HepG2 (cell line): Measurements from ENCODE around the gene STEAP2. TPM values are rescaled to one million over a fixed set of nuclear protein-coding genes. Genes with fewer than 3 reads are reported as not detected.

Source experiments
- ATAC-seq: fragments of 200-7000 bp; cut with Tn5 transposase; 3 replicates; pipeline ENCODE4 v1.9.1; 2020; ENCODE audit warnings: mild to moderate bottlenecking, moderate library complexity
- BruUV-seq: library from RNA; stranded (reverse); fragments of 400-500 nt; replicated peaks from 2 replicates; lab custom pipeline; 2021; lab: Mats Ljungman, UMichigan
- CTCF ChIA-PET: fragments of 300-600 bp; formaldehyde crosslinking; extraction: SDS; loops from one replicate; lab custom pipeline; 2021; ENCODE audit warnings: low total read pairs, inconsistent platforms, low intra/inter-chr PET ratio; lab: Yijun Ruan, JAX
- POLR2A ChIA-PET: fragments of 350-600 bp; sonication (Branson Sonifier 250); formaldehyde crosslinking; loops from one replicate; lab custom pipeline; 2020; ENCODE audit warnings: antibody characterized with exemption, inconsistent platforms; lab: Yijun Ruan, JAX
- DNase-seq: peaks from one replicate; pipeline ENCODE4 v3.0.0-alpha.2; 2015; ENCODE audit warnings: low spot score
- FAIRE-seq: peaks from 3 replicates; lab custom pipeline; 2011; peaks lifted over from hg19 to GRCh38; lab: Jason Lieb, UNC
- H2AFZ ChIP-seq: one replicate; pipeline ENCODE4 v1.6.1; 2011; ENCODE audit warnings: low read length, inconsistent platforms
- H3K27ac ChIP-seq: fragments of 300-600 bp; 3 replicates; pipeline ENCODE4 v1.8.0; 2011; ENCODE audit warnings: mixed run types, mild to moderate bottlenecking, mixed read lengths, low read length, inconsistent platforms; ENCODE audit not compliant: insufficient read depth; ENCODE audit errors: extremely low read length
- H3K27me3 ChIP-seq, 2 experiments: fragments of 200-600 bp in 1 of 2; 2 replicates in 1 of 2; 3 replicates in 1 of 2; pipeline versions ENCODE4 v1.6.0 to v1.8.0; 2011; ENCODE audit warnings: low read length in 2 of 2, mild to moderate bottlenecking in 2 of 2, moderate library complexity in 2 of 2, inconsistent platforms in 1 of 2; ENCODE audit not compliant: insufficient read depth in 2 of 2, control insufficient read depth in 1 of 2
- H3K36me3 ChIP-seq, 2 experiments: fragments of 200-600 bp in 1 of 2; replicated peaks in 1 of 2; 2 replicates in 1 of 2; 3 replicates in 1 of 2; pipeline versions ENCODE4 v1.5.1 to v1.8.0; 2011; ENCODE audit warnings: low read length in 2 of 2, inconsistent platforms in 1 of 2; ENCODE audit not compliant: insufficient read depth in 2 of 2, control insufficient read depth in 1 of 2
- H3K4me1 ChIP-seq: 2 replicates; pipeline ENCODE4 v1.5.1; 2012; ENCODE audit warnings: low read length, inconsistent platforms; ENCODE audit not compliant: insufficient read depth
- H3K4me2 ChIP-seq: 2 replicates; pipeline ENCODE4 v1.6.0; 2011; ENCODE audit warnings: low read depth, low read length, inconsistent platforms
- H3K4me3 ChIP-seq, 3 experiments: fragments of 200-600 bp in 1 of 3; sonication (generic), shearing (Covaris generic) in 1 of 3; replicated peaks in 1 of 3; 2 replicates each; pipeline ENCODE4 v1.5.1; 2011 to 2016; ENCODE audit warnings: low read length in 3 of 3, inconsistent platforms in 2 of 3, low read depth in 2 of 3, mild to moderate bottlenecking in 2 of 3, control low read depth in 1 of 3, mixed read lengths in 1 of 3; ENCODE audit not compliant: insufficient read depth in 1 of 3
- H3K79me2 ChIP-seq: one replicate; pipeline ENCODE4 v1.6.1; 2011; ENCODE audit warnings: low read length, inconsistent platforms; ENCODE audit not compliant: insufficient read depth
- H3K9ac ChIP-seq: 2 replicates; pipeline ENCODE4 v1.6.0; 2011; ENCODE audit warnings: mild to moderate bottlenecking, low read depth, low read length, inconsistent platforms; ENCODE audit not compliant: insufficient read depth
- H3K9me3 ChIP-seq: 2 replicates; pipeline ENCODE4 v1.5.1; 2012; ENCODE audit warnings: mild to moderate bottlenecking, low read length
- H4K20me1 ChIP-seq: 2 replicates; pipeline ENCODE4 v1.6.0; 2011; ENCODE audit warnings: inconsistent platforms, mild to moderate bottlenecking, low read length, moderate library complexity; ENCODE audit not compliant: insufficient read depth
- ARID2 ChIP-seq: sonication (generic); formaldehyde crosslinking; IDR thresholded peaks from 2 replicates; pipeline ENCODE4 v1.8.1; 2022; ENCODE audit warnings: mild to moderate bottlenecking, missing genetic modification reagents, borderline replicate concordance
- CBX2 ChIP-seq, 2 experiments: fragments of 200-600 bp in 1 of 2; sonication (generic); formaldehyde crosslinking in 1 of 2; IDR thresholded peaks; 2 replicates each; pipeline versions ENCODE4 v1.7.0 to v1.8.1; 2018 to 2022; ENCODE audit warnings: low read depth in 2 of 2, low read length in 1 of 2, mild to moderate bottlenecking in 1 of 2, missing genetic modification reagents in 1 of 2
- HMGA1 ChIP-seq: sonication (generic); formaldehyde crosslinking; conservative IDR thresholded peaks from 2 replicates; pipeline ENCODE4 v1.4.0; 2020; ENCODE audit warnings: missing genetic modification reagents
- SMAD3 ChIP-seq: sonication (generic); formaldehyde crosslinking; IDR thresholded peaks from 2 replicates; pipeline ENCODE4 v1.4.0; 2020; ENCODE audit warnings: missing genetic modification reagents
- TBL1XR1 ChIP-seq: fragments of 150-350 bp; IDR thresholded peaks from 2 replicates; pipeline ENCODE4 v1.6.1; 2014; ENCODE audit warnings: borderline replicate concordance, low read length; ENCODE audit not compliant: partially characterized antibody
- ZIK1 ChIP-seq: sonication (generic); formaldehyde crosslinking; IDR thresholded peaks from 2 replicates; pipeline ENCODE4 v1.5.0; 2020; ENCODE audit warnings: mild to moderate bottlenecking, low read depth, missing genetic modification reagents, borderline replicate concordance
- ZNF24 ChIP-seq: fragments of 450-650 bp; IDR thresholded peaks from 2 replicates; pipeline ENCODE4 v1.6.1; 2017; ENCODE audit warnings: antibody characterized with exemption, mild to moderate bottlenecking
- ZNF451 ChIP-seq: sonication (generic); formaldehyde crosslinking; IDR thresholded peaks from 2 replicates; pipeline ENCODE4 v1.5.0; 2020; ENCODE audit warnings: mild to moderate bottlenecking, missing genetic modification reagents
- ZNF484 ChIP-seq: sonication (generic); formaldehyde crosslinking; IDR thresholded peaks from 2 replicates; pipeline ENCODE4 v1.5.1; 2020; ENCODE audit warnings: mild to moderate bottlenecking, low read depth, missing genetic modification reagents, borderline replicate concordance
- ZNF569 ChIP-seq: sonication (generic); formaldehyde crosslinking; IDR thresholded peaks from 2 replicates; pipeline ENCODE4 v1.5.0; 2020; ENCODE audit warnings: mild to moderate bottlenecking, missing genetic modification reagents, moderate library complexity, borderline replicate concordance
- ZNF589 ChIP-seq: sonication (generic); formaldehyde crosslinking; conservative IDR thresholded peaks from 2 replicates; pipeline ENCODE4 v1.8.0; 2022; ENCODE audit warnings: mild to moderate bottlenecking, moderate library complexity, missing genetic modification reagents
- ZNF7 ChIP-seq: IDR thresholded peaks from 2 replicates; pipeline ENCODE4 v1.6.1; 2016; ENCODE audit warnings: missing biosample characterization, missing genetic modification reagents
- WGBS: methylation state at CpG from one replicate; pipeline ENCODE4 v1.1.6; 2017; ENCODE audit warnings: low lambda C conversion rate; 5-methylcytosine and 5-hydroxymethylcytosine counted together
- in situ Hi-C: cut with HindIII; loops from 2 replicates; pipeline ENCODE4 v1.10.0; 2017; ENCODE audit warnings: low pct_unique_long_range_greater_than_20kb; ENCODE audit not compliant: extremely low pct_ligation_motif_present
- intact Hi-C: fragments of 100-400 bp; cut with micrococcal nuclease; formaldehyde crosslinking; loops from one replicate; pipeline ENCODE4 v1.10.0; 2022; ENCODE audit not compliant: unreplicated experiment
- polyA plus RNA-seq, 8 experiments: library from polyadenylated mRNA; depleted of rRNA in 3 of 8; stranded (reverse) in 7 of 8; unstranded in 1 of 8; fragments of >200 nt; fragmentation: Illumina TruSeq in 4 of 8; extraction: Trizol in 4 of 8; gene quantifications; 2 replicates each; pipeline versions ENCODE4 v1.2.1 to v1.2.3, GENCODE V29; 2011 to 2016; ENCODE audit warnings: low read depth in 4 of 8, missing spikeins in 1 of 8, mixed read lengths in 1 of 8; ENCODE audit not compliant: insufficient read depth in 1 of 8
- total RNA-seq, 5 experiments: library from RNA; depleted of rRNA; stranded (reverse); fragments of >200 nt; fragmentation: Illumina TruSeq; extraction: Trizol; gene quantifications; 2 replicates each; pipeline ENCODE4 v1.2.3, GENCODE V29; 2016; ENCODE audit warnings: low read depth in 1 of 5

The STEAP2 gene
- total and polyA plus RNA-seq, 2 of the 13 experiments (the other 11 are each of a cell fraction or from before 2014, with no cell fraction given): 4.3 to 4.4 TPM

- in situ Hi-C loops: no loop called here
- Histone ChIP-seq H3K36me3 (no peaks in the 10 kb centered on the region), H3K79me2 (no peaks in the 10 kb centered on the region), H3K4me2 (no peak overlapping the region), H3K27ac (peak overlapping the region; percentile 39), H3K4me3 (no peak overlapping the region), H3K9ac (no peak overlapping the region), H3K4me1 (peaks cover 73% of the 10 kb centered on the region), H3K27me3 (no peaks in the 10 kb centered on the region), H3K9me3 (no peaks in the 10 kb centered on the region), H2AFZ (no peak overlapping the region), H4K20me1 (no peaks in the 10 kb centered on the region)
- no TSS peak for BruUV-seq
- ChIA-PET POLR2A (interaction anchor here (0.7 to 1.6 kb wide), 2 partner anchors 60 to 62 kb away, joined by 3 to 4 read pairs; partner anchors contain the start of gene STEAP2), CTCF (no interaction called here)
- intact Hi-C loops: loop anchor here (2.0 kb wide), 2 partner anchors 27 kb away; partner anchors contain the start of gene CFAP69
- WGBS: 47% methylated on average over 2 of the region's 2 CpGs
- ATAC-seq (no peak), DNase-seq (peak; percentile 59), FAIRE-seq (no peak)
- TF ChIP-seq ZNF24: no peak
- no peak for TF ChIP-seq ZNF589 (CRISPR knock-in tag)
- TF ChIP-seq ZIK1 (CRISPR knock-in tag): no peak
- no peak for TF ChIP-seq ZNF484 (CRISPR knock-in tag)
- TF ChIP-seq HMGA1 (CRISPR knock-in tag): no peak
- no peak for TF ChIP-seq ARID2
- no peak for TF ChIP-seq ZNF569 (CRISPR knock-in tag)
- no peak for TF ChIP-seq TBL1XR1
- no peak for TF ChIP-seq CBX2 (IDR thresholded peaks at IDR 0.05; ENCODE audit: low read depth, low read length)
- TF ChIP-seq CBX2 (CRISPR knock-in tag; IDR thresholded peaks at IDR 0.05; ENCODE audit: low read depth): no peak
- TF ChIP-seq ZNF451 (CRISPR knock-in tag): no peak
- no peak for TF ChIP-seq SMAD3 (CRISPR knock-in tag)
- TF ChIP-seq ZNF7: no peak
Observed at GRCh38 chr7:90271753-90272152, 60.2 kb downstream of the STEAP2 start.
